ENCODE results near the gene PSMG4.

GRCh38 chr6:3289664-3290055, 30.9 kb downstream of the PSMG4 start:
- TF ChIP-seq POLR2AphosphoS5 (IDR thresholded peaks at IDR 0.05) (no peak), EP300 (IDR thresholded peaks at IDR 0.05) (no peak)
- TF ChIP-seq, protein P1, sequence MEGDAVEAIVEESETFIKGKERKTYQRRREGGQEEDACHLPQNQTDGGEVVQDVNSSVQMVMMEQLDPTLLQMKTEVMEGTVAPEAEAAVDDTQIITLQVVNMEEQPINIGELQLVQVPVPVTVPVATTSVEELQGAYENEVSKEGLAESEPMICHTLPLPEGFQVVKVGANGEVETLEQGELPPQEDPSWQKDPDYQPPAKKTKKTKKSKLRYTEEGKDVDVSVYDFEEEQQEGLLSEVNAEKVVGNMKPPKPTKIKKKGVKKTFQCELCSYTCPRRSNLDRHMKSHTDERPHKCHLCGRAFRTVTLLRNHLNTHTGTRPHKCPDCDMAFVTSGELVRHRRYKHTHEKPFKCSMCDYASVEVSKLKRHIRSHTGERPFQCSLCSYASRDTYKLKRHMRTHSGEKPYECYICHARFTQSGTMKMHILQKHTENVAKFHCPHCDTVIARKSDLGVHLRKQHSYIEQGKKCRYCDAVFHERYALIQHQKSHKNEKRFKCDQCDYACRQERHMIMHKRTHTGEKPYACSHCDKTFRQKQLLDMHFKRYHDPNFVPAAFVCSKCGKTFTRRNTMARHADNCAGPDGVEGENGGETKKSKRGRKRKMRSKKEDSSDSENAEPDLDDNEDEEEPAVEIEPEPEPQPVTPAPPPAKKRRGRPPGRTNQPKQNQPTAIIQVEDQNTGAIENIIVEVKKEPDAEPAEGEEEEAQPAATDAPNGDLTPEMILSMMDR (IDR thresholded peaks at IDR 0.05): no peak

All from stomach (tissue), 4 donors.